ENCODE results near the gene ZNF136. TPM values are rescaled to one million over a fixed set of nuclear protein-coding genes. Genes with fewer than 3 reads are reported as not detected.

The ZNF136 gene
- total and polyA plus RNA-seq, 2 of the 13 experiments (the other 11 are each of a cell fraction or from before 2014, with no cell fraction given) = 2.5 to 10.2 TPM

GRCh38 chr19:12156223-12157058 lies 6.5 kb upstream of the ZNF136 start, which contains the start of gene ZNF625 (continued):
- TF ChIP-seq RERE (CRISPR knock-in tag; IDR thresholded peaks at IDR 0.05; ENCODE audit: low read depth) (no peak), ZNF17 (CRISPR knock-in tag; IDR thresholded peaks at IDR 0.05) (no peak), ZNF761 (CRISPR knock-in tag; conservative IDR thresholded peaks at IDR 0.05) (0 out of 2 replicates have a peak, but pooled peaks have one; percentile 65), ZSCAN30 (CRISPR knock-in tag; IDR thresholded peaks at IDR 0.05) (no peak), ZBTB42 (CRISPR knock-in tag; IDR thresholded peaks at IDR 0.05) (no peak), YEATS2 (CRISPR knock-in tag; IDR thresholded peaks at IDR 0.05; ENCODE audit: borderline replicate concordance) (peak; percentile 70; the same call in 1 of the 2 replicates), ZNF564 (CRISPR knock-in tag; IDR thresholded peaks at IDR 0.05) (0 out of 2 replicates have a peak, but pooled peaks have one; percentile 61), NCOA5 (CRISPR knock-in tag; IDR thresholded peaks at IDR 0.05) (no peak), ZNF556 (CRISPR knock-in tag; IDR thresholded peaks at IDR 0.05; ENCODE audit: borderline replicate concordance) (no peak), ZNF143 (CRISPR knock-in tag; IDR thresholded peaks at IDR 0.05) (peak; percentile 58), ZBTB2 (CRISPR knock-in tag; IDR thresholded peaks at IDR 0.05; ENCODE audit: low read depth) (no peak), IKZF1 (IDR thresholded peaks at IDR 0.05) (no peak), ZNF225 (CRISPR knock-in tag; IDR thresholded peaks at IDR 0.05) (peak; percentile 76; the same call in 1 of the 2 replicates), ZKSCAN1 (IDR thresholded peaks at IDR 0.05; ENCODE audit: low read length) (no peak), ZNF577 (CRISPR knock-in tag; IDR thresholded peaks at IDR 0.05; ENCODE audit: borderline replicate concordance, low read depth) (no peak), KMT2B (CRISPR knock-in tag; IDR thresholded peaks at IDR 0.05) (peak; percentile 39; the same call in 1 of the 2 replicates), ZNF580 (CRISPR knock-in tag; IDR thresholded peaks at IDR 0.05; ENCODE audit: borderline replicate concordance, low read depth) (peak; percentile 57; the same call in 1 of the 2 replicates), ZNF704 (CRISPR knock-in tag; IDR thresholded peaks at IDR 0.05; ENCODE audit: borderline replicate concordance) (peak; percentile 53; the same call in 1 of the 2 replicates), POLR2A (IDR thresholded peaks at IDR 0.05; ENCODE audit: insufficient read depth in 1 of 2, low read depth in 2 of 2, low read length in 2 of 2) (peak; percentile 86 to 89)

Data from HepG2 (cell line).